CD4-positive, alpha-beta T cell treated with Interleukin-2 at 100 ng/mL for 4 hours (primary cell): Measurements from ENCODE around the gene C1QL1.

ENCODE experiments used
- DNase-seq: peaks from one replicate; pipeline ENCODE4 v3.0.0-alpha.2; 2020; ENCODE audit warnings: low spot score

The C1QL1 gene

DNA sequence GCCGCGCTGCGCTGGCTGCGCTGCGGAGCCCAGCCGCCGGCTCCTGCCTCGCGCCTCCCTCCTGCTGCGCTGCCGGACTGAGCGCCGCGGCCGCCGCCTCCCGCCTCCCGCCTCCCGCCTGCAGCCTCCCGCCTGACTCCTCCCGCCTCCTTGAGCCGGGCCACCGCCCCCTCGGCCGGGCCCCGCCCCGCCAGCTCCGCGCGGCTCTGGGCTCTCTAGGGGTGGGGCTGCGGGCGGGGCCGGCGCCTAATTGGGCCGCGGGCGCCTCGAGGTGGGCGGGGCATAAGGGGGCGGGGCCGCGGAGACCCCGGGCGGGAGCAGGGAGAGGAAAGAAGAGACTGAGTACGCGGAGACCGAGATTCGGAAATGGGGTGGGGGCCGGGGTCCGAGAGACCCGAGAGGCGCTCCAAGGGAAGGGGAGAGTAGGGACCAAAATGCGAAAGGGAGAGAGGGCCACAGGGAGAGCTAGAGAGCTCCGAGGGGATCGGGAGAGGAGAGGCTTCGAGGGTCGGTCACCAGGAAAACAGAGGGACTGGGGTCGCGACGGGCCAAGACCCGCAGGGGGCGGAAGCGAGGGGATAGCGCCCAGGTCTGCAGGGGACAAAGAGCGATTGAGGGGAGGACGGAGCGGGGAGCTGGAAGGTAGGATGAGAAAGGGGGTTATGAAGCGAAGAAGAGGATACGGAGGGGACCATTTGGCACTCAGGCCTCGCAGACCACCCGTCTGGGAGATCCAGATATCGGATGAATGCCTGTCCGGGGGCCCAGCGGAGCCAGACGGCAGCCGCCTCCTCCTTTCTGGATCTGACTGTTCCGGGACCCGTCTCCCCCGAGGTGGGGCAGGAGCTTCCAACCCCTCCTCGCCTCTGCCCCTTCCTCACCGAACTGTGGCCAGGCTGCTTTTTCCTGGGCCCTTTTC lies at the start of gene C1QL1:
Gene C1QL1 (minus strand): TSS at position 79 of the 919 bp plus-strand sequence. CDS start 255 bp downstream, outside the sequence.
- peak; percentile 83 for DNase-seq

DNA sequence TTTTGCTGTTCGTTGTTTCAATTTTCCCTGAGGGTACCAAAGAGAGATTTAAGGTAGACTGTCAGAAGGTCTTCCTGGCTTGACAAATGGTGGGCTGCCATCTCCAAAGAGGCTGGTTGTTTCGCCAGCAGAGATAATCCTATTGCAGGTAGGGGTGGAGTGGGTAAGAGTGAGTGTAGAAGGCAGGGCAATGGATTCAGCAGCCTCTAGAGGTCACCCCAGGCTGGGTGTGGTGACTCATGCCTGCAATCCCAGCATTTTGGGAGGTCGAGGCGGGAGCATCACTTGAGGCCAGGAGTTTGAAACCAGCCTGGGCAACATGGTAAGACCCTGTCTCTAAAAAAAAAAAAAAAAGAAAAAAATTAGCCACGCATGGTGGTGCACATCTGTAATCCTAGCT lies 48.7 kb upstream of the C1QL1 start:
- DNase-seq: no peak

DNA sequence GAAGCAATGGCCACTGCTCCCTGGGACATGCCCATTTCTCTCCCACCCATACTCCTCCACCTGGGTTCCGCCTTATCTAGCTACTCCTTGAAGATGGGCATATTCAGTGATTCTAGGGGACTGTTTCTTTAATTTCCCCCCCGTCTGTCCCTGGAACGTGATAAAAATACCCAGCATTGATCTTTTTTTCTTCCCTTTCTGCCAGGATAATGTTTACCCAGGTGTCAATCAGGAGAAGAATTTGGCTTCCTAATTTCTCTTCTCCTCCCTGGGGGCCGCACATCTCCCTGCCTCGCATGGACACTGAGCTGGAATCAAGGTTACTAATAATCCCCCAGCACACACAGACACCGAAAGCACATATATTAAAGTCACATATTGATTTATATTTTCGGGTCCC lies 48.1 kb upstream of the C1QL1 start:
- no peak for DNase-seq

DNA sequence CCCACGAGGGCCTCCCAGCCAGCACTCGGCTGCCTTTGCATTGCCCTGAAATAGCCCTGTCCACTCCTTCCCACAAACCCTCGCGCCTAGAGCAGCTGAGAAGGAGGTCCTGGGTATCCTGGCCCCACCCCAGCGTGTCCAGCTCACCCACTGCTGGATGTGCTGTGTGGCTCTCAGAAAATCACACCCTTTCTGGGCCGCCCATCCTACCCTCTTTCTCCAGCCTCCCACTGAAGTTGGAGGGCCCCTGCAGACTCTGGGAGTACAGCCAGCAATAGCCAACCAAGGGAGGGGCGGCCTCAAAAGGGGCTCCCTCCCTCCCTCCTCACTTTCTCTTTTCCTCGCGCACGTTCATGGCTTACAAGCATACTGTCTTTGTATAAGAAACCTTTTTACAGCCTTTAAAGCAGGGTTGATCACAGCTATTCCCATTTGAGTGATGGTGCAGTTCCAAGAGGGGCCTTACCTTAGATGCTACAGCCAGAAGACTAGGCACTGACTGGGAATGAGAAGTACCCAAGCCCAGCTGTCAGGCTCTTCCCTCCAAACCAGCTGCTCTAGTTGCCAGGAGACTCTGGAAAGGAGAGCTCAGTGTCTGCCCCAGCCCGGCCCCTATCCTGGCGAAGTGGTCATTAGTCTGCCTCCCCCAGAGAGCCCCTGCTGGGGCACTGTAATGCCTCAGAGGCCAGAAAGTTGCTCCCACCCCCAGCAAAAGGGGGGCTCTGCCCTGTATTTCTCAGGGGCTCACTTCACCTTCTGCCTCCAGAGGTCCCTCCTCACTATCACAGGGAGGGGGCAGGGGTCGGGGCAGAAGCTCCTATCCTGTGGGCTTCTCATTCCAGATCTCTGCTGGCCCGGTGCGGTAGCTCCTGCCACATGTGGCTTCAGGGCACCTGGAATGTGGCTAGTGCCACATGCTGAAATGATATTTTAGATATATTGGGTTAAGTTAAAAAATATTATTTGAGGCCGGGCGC lies 45.2 kb upstream of the C1QL1 start:
- DNase-seq: no peak

DNA sequence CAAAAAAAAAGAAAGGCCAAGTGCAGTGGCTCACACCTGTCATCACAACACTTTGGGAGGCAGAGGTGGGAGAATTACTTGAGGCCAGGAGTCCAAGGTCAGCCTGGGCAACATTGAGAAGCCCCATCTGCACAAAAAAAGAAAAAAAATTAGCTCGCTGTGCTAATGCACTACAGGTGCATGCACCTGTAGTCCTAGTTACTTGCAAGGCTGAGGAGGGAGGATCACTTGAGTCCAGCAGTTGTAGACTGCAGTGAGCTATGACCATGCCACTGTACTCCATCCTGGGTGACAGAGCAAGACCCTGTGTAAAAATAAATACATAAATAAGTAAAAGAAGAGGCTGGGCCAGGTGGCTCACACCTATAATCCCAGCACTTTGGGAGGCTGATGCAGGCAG lies 43.7 kb upstream of the C1QL1 start:
- no peak for DNase-seq

DNA sequence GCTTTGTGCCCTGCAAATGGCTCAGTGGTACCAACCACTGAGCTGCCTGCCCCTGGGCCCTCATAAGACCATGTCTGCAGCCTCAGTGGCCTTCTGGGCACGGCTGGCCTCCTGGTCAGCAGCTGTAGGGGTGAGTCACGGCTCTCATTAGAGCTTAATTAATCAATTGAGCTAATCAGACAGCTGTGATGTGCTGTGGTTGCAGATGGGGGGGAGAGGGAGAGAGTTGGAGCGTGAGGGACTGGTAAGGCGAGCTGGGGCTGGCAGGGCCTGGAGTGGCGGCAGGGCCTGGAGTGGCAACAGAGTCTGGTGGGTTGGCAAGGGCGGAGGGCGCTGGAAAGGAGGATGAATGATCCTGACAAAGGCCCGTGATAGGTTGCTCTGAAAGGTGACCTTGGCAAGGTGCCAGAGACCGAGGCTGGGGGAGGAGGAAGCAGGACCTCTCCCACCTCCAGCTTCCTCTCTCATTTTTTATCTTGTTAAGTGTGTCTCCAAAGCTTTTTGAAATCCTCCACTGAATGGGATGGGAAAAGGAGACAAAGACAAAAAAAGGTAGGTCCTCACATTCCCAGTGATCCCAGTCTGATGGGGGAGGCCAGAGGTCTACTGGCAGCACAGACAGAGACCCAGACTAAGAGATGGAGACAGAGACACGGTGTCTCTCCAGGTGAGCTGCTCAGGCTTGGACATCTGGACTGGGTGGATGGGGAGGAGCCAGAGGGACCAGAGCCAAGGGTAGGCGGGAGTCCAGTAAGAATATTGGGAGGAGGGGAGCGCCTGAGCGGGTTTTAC lies 41.8 kb upstream of the C1QL1 start:
- DNase-seq: no peak

DNA sequence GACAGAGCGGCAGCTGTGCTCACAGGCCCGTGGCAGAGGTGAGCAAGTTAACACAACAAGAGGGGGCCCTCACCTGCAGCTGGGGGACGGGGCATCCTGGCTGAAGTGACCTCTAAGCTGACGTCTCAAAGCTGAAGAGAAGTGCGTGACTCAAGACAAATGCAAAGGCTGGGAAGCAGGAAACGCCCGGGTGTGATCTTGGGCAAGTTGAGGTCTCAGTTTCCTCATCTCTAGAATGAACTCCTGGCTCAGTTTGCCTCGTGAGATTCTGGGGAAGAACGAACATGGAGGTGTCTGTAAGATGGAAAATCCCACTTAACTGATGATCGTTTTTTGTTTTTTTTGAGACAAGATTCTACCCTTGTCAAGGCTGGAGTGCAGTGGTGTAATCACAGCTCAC lies 40.1 kb upstream of the C1QL1 start:
- DNase-seq: no peak

DNA sequence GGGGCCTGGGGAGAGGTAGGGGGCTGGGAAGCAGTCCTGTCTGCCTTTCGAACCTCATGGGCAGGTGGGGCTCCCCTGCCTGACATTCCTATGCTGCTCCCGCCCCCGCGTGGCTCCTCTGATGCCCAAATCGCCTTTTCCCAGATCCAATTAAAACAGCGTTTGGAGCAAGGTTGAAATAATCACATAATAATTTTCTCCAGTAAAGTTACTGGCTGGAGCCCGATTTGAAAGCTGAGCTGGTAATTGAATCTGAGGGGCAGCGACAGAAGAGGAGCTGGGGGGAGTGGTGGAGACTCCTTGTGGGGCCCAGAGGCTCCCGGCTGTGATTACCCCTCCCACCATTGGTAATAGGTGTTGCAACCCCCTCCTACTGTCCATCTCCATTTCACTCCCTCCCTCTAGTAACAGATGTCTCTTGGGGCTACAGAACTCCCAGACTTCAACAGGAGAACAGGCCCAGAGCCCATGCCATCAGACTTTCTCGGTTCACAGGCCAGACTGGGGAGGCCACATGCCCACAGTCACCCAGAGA lies 38.9 kb upstream of the C1QL1 start:
- DNase-seq: no peak

DNA sequence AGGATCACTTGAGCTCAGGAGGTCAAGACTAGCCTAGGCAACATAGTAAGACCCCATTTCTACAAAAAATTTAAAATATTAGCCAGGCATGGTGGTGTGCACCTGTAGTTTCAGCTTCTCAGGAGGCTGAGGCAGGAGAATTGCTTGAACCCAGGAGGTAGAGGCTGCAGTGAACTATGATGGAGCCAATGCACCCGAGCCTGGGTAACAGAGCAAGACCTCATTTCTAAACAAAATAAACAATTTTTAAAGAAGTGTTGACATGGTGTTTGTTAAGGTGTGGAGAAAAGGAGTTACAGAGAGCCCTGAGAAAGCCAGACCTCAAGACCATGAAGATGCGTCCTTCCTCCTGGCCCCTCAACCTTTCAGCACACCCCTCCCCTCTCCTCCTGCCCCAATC lies 37.6 kb upstream of the C1QL1 start:
- DNase-seq: no peak

DNA sequence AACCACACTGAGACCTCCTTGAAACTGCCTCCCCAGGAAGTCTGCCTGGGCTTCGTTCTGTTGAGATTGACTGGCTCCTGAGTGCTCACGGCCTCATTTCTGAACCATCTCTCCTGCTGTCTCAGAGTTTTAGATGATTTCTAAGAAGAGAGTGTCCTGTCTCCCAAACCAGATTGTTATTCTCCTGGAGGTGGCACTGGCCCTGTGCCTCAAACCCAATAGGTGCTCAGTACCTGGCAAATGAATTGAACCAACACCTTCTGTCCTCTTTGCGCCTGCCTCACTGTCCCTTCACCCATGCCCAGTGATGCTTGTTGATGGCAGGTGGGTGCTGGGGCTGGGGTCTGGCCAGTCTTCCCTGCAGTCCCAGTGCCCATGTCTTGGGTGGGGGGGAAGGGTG lies 36.3 kb upstream of the C1QL1 start:
- no peak for DNase-seq

DNA sequence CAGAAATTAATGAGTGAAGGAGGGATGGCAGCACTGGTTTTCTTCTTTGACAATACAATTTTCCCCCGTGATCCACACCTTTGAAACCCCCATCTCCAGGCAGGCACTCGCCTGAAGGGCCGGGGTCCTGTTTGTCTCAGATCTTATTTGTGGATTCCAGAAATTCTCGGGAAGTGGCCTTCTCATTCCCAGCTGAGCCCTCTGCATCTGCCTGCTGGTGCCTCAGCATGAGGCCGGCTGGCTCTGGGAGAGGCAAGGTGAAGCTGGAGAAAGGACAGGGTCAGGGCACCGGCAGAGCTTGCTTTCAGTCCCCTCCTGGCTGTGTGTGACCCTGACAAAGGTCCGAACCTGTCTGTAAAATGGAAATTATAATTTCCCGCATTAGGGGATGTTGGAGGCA lies 35.8 kb upstream of the C1QL1 start:
- no peak for DNase-seq

DNA sequence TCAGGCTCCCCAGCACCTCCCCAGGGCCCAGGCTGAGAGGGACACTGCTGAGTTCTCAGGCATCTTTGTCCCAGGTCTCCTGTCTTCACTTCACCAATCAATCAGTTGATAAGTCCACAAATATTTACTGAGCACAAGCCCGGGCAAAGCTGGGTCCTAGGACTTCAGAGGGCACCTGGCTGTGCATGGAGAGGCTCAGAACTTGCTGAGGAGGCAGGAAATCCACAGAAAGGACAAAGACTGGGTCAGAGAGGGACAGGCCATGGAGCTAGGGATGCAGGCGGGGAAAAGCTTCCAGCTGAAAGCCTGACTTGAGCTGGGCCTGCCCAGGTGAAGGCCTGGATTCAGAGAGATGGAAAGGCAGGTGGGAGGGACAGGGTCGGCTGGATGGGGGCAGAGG lies 33.2 kb upstream of the C1QL1 start:
- DNase-seq: no peak

DNA sequence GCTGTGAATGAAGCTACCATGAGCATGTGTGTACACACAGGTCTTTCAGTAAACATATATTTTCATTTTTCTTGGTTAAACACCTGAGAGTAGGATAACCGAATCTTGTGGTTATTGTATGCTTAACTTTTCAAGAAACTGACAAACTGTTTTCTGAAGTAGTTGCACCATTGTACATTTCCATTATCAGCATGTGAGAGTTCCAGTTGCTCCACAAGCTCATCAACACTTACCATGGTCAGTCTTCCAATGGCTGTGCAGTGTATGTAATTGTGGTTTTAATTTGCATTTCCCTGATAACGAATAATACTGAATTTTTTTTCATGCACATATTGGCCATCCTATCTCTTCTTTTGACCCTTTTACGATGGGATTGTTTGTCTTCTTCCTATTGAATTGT lies 31.3 kb upstream of the C1QL1 start:
- no peak for DNase-seq

DNA sequence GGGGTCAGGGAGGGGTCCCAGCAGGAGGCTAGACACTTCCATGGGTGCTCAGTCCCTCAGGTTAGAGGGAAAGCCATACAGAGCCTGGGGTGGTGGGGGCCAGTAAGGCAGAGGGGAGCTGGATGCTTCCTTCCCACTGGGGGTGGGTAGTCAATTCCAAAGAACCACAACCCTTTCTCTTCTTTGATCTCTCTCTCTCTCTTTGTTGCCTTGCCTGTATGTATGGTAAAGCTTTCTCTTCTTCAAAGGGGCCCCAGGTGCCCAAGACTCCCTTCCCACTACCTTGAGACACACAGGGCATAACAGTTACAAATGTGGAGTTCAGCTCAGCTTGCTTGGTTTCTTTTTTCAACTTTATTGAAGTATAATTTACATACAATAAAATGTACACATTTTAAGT lies 30.5 kb upstream of the C1QL1 start:
- no peak for DNase-seq

DNA sequence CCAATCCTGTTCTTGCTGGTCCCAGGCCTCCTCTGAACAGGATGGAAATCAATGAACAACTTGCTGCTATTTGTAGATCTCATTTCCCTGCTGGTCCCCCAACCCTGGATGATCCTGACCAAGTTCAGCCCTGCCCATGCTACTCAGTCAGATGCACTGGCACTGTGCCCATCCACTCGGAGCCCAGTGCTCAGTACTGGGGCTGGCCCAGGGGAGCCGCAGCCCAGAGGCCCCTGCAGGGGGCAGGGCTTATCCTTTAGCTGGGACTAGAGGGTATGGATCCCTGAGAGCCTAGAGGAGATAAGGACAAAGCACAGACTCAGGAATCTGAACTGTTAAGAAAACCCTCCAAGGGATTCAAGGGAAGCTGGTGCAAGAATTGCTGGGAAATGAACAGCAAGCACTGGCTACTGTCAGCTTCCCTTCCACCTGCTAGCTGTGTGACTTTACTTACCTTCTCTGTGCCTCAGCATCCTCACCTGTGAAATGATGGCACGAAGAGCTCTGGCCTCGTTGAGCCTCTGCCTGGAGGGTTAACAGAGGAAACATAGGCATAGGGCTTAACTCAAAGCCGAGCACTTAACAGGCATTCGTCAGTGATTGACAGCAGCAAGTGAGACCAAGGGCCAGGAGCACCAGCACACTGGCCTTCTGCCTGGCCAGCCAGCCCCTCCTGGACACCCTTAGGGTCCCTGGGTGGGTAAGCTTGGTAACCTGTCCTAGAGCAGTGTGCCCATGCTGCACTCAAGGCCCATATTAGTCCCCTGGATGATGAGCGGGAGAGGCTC lies 29.8 kb upstream of the C1QL1 start:
- no peak for DNase-seq

DNA sequence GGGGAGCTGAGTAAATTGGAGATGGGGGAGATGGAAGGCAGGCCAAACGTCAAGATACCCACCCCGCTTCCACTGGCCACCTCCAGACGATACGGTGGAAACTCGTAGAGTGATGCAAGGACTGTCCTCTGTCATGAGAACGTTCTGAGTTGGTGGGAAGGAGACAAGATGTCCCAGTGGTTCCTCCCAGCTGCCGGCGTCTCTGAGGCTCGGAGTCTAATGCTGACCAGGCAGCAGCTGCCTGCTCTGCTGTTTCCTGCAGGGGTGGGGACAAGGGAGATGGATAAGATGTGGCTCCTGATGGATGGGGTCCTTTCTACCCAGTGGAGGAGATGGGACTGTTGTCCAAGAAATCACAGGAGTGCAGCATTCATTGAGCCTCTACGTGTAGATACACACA lies 28.2 kb upstream of the C1QL1 start:
- no peak for DNase-seq

DNA sequence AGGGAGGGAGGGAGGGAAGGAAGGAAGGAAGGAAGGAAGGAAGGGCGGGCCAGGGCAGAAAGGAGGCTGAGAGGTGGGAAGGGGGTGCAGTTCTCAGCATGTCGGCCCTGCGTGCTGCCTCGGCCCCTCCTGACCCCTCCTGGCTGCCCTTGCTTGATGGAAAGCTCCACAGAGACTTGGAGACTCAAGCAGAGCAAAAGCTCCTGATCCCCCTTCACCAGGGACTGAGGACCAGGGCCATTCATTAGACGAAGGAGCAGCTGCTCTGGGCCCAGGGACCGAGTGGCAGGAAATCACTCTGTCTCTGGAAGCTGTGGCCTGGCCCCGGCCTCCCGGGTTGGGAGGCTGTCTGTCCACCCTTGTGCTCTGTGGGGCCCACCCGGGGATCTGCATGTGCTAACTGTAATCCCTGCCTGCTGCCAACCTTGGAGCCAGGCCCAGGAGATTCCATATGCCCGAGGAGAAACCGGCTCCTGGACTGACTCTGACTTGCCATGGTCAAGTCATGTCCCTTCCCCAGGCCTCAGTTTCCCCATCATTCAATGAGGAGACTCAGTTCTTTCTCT lies 27.4 kb upstream of the C1QL1 start:
- no peak for DNase-seq

DNA sequence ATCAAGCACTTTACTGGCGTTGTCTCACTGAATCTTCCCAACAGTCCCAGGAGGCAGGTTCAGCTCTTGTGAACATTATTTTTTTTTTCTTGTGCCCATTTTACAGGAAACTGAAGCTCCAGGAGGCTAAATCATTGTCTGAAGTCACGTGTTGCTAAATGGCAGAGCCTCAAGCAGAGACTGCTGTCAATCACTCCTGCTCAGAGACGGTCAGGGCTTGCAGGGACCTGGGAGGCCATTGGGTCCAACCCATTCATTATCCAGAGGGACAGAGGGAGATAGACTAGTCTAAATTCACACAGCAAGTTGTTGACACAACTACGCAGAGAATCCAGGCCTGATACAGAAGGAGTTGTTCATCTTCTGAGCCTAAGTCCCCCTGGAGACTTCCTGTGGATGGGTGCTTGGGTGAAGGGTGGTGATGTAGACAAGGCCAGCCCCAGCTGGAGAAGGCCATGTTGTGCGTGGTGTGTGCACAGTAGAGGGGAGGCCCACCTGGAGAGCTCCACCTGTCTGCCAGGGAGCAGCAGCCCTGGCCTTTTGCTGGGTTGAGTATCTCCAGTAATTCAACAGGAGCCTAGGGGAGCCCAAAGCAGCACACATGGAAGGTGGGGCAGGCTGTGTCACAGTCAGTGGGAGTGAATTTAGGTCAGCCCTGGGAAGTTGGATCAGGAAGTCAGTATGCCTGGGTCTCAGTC lies 24.3 kb upstream of the C1QL1 start:
- no peak for DNase-seq

DNA sequence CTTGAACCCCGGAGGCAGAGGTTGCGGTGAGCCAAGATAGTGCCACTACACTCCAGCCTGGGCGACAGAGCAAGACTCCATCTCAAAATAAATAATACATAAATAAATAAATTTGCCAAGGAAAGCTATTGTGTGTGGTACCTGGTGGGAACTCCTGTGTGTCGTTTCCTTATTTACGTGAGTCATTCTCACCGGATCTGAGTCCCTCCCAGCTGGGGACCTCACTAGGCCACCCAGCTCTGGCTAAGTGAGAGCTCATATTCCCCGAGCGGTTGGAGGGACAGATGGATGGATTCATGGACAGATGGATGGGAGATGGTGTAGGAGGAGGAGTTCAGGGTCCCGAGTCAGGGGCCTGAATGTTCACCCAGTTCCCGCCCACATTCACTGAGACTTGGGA lies 22.9 kb upstream of the C1QL1 start:
- no peak for DNase-seq

DNA sequence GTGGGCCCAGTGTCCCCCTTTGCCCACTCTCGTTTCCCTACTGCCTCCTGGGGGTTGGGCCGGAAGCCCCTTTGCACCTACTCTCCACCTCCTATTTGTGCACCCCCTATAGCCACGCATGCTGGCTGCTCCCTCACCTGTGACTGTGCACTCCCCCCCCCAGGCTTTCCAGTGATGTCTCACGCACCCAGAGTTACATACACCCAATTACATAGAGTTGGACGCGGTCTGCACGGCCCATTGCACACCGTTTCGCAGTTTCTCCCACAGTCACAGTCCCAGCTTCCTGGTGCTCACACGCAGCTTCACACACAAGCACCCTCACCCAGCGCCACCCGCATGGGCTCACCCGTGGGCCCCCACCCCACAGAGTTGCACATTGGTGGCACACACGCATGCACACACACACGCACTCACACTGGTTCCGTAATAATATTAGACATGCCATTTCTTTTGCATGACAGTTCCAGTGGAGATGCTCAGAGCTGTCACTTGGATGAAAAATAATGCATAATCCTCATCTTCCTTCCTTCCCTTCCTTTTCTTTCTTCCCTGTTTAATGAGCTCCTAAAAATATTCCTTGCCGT lies 21.5 kb upstream of the C1QL1 start:
- DNase-seq: no peak
